Activated CD8-positive, alpha-beta memory T cell treated with anti-CD3 and anti-CD28 coated beads for 24 hours (primary cell): ENCODE results near the gene CDC42BPG.

ENCODE experiments used
- DNase-seq: peaks from one replicate; pipeline ENCODE4 v3.0.0-alpha.2; 2020

Gene CDC42BPG

GRCh38 chr11:64879244-64879900 lies 34.9 kb upstream of the CDC42BPG start:
- peak; percentile 66 for DNase-seq

DNA sequence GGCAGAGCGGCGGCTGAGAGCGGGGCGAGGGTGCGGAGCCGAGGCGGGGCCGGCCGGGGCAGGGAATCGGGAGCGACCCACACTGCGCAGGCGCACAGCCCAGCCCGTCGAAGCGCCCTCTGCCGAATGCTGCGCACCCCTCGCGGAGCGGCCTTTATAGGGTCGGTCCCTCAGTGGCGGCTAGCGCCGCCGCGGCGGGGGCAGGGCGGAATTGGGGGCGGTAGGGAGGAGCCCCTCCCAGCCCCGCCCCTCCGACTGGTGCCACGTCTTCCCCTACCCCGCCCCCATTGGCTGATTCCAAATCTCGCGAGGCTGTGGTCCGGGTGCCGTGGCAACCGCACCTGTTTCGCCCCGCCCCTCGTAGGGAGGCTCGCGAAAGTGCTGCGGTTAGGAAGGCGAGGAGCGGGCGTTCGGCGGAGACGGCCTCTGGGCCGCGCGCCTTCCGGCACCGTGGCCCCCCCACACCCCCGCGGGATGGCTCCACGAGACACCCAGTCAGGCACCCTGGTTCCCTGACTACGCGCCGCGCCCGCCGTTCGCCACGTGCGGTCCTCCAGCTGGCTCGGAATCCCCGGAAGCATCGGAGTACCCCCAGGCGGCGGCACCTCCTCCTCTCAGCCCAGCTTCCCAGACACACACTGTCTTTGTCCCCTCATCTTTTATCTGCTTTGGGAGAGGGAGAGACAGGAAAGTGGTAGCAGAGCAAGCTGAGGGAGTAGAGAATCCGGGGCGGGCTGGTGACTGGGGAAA lies 34.2 kb upstream of the CDC42BPG start, which contains the start of gene EHD1:
Gene EHD1, minus strand, starts transcription at position 128 of the 750 bp plus-strand sequence. CDS start 157 bp downstream, outside the sequence.
- DNase-seq, result peak; percentile 99

DNA sequence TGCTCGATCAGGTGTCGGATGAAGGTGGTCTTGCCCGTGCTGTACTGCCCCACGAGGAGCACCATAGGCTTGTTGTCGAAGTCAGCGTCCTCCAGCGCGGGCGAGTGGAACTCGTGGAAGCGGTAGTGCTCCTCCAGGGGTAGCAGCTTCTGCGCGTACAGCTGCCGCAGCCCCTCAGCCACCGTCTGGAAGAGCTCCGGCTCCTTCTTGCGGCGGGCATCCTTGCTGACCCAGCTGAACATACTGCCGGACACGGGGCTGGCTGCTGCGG lies 33.7 kb upstream of the CDC42BPG start:
- DNase-seq, result no peak

GRCh38 chr11:64877390-64878222 lies 33.2 kb upstream of the CDC42BPG start:
- no peak for DNase-seq

DNA sequence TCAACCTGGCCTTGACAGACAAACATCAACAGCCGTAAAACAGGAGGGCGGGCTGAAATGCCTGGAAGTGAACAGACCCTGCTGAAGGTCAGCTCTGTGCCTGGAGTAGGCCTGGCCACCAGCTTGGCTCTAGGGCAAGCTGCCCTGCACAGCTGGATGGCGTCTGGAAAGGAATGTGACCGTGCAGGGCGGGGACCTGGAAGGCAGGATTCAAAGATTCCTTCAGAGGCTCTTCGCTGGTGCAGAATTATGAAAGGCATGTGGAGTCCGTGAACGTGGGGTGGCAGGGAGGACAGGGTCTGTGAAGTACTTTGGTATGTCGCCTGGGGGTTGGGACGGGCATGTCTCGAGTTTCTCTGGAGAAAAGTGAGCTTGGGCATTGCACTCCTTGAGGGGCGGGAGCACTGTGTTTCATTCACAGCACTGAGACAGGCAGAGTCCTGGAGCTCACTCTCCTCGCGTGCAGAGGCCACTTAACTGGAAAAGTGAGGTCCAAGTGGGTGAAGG lies 32.4 kb upstream of the CDC42BPG start:
- DNase-seq, result peak; percentile 72

GRCh38 chr11:64876229-64876750 lies 31.8 kb upstream of the CDC42BPG start:
- DNase-seq, result peak; percentile 73

DNA sequence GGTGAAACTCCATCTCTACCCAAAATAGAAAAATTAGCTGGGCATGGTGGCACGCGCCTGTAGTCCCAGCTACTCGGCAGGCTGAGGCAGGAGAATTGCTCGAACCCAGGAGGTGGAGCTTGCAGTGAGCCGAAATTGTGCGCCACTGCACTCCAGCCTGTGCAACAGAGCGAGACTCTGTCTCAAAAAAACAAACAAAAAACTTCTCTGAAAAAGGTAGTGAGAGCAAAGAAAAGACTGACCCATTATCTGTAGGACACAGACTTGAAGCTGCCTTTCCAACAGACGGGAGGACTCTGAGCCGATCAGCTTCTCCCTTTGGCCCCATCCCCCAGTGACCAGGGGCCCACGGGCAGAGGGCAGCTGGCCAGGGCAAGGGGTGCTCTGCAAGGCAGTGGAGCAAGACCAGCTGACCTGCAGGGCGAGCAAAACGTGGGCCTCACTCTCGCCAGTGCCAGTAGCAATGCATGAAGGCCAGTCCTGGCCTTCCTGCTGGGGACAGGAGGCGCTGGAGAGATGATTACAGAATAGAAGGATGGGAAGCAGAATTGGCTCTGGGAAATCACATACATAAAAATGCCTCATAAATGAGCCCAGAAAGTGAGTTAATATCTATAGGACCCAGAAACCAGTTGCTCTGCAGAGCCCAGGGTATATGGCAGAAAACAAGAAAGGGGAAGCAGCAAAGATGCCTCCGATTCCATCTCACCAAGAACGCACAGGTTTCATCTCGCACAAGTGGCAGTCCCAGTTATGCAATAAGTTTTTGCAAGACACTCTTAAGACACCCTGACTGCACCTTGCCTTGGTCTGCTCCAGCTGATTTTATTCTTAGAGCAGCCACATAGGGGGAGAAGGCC lies 31.1 kb upstream of the CDC42BPG start:
- DNase-seq, result no peak

GRCh38 chr11:64874308-64875240 lies 30.1 kb upstream of the CDC42BPG start:
- DNase-seq, result peak; percentile 64

DNA sequence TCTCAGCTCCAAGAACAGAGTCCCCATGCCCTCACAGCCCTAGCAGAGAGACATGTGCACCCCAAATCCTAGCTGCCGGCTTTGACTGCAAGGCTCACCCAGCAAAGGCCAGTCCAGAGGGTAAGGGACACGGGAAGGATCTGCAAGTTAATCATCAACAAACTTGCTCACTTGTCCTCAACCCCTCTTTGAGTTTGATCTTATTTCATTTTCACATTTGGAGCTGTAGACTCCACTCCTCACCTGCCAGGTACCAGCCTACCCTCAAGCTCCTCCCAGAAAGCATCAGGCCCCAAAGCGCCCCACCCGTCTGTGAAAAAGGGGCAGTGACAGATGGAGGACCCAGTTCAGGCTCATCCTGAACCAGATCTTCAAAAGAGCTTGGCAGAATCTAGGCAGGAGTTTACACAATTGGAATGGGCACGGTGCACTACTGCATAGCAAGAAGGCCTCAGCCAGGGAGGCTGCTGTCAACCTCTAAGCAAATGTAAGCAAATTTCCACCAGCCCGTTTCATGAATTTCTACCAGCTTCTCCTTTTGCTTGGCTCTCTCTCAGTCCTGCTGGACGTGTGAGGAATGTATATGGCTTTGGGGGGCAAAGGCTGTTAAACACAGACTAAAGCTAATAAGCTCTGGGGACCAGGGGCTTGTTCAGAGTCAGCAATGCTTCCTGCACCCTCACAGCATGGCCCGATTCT lies 28.5 kb upstream of the CDC42BPG start:
- no peak for DNase-seq

DNA sequence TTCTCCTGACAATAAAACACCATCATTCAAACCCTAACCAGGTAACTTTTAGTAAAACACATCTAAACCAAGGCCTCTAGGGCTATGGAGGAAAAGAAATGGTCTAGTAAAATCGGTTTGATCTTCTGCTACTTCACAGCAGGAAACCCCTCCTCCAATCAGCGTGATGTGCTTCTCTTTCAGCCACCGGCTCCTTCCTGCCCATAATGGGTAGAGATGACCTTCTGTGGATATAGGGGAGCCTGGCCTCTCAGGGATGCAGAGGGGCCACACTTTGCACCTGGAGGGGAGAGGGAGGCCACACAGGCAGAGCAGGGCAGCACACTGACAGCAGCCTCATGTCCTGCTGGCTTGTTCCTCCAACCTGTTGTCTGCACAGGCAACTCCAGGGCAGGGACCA lies 27.0 kb upstream of the CDC42BPG start:
- no peak for DNase-seq

GRCh38 chr11:64870893-64871466 lies 26.5 kb upstream of the CDC42BPG start:
- DNase-seq, result no peak

DNA sequence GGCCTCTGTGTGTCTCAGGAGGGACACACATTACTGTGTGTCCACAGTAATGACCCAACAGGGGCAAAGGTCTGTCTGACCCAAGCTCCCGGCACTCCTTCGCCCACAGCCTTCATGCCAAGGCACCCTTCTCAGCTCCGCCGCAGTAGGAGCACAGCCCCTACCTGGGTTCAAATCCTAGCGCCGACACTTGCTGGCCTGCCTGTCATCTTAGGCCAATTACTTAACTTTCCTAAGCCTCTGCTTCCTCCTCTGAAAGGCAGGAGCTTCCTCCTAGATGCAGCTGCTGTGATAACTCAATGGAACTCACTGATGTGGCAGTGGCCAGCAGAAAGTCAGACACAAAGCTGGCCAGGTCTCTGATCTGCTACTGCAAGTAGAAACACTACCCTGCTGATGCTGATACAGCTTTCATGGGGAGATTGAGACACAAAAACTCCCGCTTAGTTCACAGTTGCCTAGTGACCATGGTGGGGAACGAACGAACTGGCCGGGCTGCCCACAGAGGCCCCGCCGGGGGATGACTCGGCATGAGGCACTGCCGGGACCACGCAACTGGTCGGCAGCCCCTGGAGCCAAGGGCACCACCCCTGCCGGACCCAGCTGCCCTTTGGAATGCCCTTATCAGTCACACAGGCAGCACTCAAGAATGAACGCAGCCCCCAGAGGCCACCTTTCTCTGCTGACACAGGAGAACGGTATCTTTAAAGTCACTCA lies 25.9 kb upstream of the CDC42BPG start:
- DNase-seq, result no peak

DNA sequence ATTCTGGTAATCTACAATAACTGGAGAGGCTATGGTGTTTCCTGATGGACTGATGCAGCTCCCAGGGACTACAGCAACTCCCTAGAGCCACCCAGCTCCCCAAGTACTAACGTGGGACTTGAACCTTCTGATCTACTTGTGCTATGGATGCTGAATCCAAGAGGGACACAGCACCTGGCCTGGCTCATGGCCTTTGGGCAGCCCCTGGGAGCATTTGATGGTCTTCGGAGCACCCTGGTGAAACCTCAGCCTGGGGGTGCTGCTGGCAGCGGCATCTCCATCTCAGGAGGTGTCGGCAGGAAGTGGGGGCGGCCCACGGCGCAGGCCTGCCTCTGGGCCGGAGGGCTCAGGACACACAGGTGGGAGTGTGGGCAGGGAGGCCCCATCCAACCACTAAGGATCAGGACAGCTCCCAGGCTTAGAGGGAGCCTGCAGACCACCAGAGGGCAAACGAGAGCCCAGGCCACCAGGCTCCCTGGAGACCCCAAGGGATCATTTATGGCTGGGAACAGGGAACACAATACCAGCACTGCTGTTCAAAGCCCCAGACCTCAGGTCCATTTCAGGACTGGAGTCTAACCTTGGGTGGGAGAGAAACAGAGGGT lies 25.2 kb upstream of the CDC42BPG start:
- DNase-seq, result peak; percentile 69

DNA sequence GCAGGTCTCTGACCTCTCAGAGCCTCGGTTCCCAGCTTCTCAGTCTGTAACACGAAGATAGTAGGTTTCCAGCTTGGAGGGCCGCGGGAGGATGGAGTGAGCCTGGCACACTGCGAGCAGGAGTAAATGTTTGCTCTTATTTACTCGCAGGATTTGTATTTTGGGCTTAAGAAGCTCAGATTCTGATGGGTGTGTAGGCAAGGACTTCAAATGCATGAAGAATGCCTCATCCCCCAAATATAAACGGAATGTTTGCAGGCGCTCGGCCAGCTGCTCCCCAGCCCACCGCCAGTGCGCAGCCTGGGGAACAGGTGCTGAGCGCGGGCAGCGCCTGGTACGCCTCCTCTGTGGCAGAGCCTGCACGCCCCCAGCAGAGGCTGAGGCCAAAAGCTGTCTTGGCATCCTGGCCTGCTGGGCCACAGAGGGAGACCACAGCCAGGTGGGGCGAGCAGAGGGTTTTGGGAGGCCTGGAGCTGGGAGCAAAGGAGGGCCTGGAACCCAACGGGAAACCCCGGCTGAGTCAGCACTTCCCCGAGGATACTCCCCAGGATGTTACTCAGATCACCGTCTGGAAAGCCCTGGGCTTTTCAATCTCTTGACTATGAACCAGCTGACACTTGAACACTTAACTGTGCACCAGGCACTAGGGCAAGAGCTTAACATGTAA lies 24.6 kb upstream of the CDC42BPG start:
- peak; percentile 77 for DNase-seq

DNA sequence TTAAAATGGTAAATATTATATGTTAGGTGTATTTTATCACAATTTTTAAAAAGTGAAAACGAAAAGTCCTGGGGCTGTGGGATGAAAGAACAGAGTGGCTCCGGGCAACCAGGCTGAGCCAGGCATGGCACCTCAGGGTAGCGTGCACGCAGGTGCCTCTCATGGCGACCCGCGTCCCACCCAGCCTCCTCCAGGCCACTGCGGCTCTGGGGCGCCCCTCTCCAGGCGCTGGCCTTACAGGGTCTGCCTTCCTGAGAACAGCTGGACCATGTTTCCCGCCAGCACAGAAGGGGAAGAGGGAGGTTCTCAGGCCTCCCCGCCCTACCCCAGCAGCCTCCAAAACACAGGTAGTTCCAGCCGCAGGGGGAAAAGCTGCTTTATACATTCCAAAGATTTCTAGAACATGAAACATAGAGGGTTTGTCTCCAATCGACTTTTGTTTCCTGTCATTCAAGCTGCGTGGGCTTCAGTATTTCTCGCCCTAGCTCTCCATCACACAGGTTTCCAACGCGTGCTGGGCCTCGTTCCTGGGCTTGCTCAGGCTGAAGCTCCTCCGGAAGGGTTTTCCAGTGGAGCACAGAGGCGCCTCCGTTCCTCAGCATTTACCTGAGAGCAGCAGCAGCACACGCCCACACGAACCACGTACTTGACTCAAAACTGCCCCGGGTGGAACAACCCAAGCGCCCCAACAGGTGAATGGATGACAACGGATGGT lies 23.5 kb upstream of the CDC42BPG start:
- DNase-seq, result peak; percentile 68

- DNase-seq, result no peak
These were observed 21.7 kb upstream of the CDC42BPG start for GRCh38 chr11:64866173-64866491.

GRCh38 chr11:64865286-64866172 lies 21.1 kb upstream of the CDC42BPG start:
- no peak for DNase-seq
